Body of pancreas (tissue), 4 donors: ENCODE data around the gene RSRC2.

ENCODE experiments used
- CTCF ChIP-seq, 7 experiments: fragments of 450-650 bp in 4 of 7; fragments of 200-600 bp in 3 of 7; sonication (generic) in 3 of 7; IDR thresholded peaks; one replicate each; pipeline ENCODE4 v1.5.1; 2016 to 2019; ENCODE audit warnings: antibody characterized with exemption in 7 of 7
- POLR2A ChIP-seq, 3 donors: fragments of 450-650 bp; IDR thresholded peaks; one replicate each; pipeline ENCODE4 v1.6.1; 2016; ENCODE audit warnings: antibody characterized with exemption in 3 of 3, mild to moderate bottlenecking in 2 of 3

GRCh38 chr12:122528582-122528981 lies 1.8 kb upstream of the RSRC2 start:
- TF ChIP-seq CTCF (IDR thresholded peaks at IDR 0.05) (no peak), POLR2A (IDR thresholded peaks at IDR 0.05) (no peak)
